Ammon's horn (tissue), 1 donor: Measurements from ENCODE around the gene LMX1A.

Experiments used
- DNase-seq: peaks from one replicate; pipeline ENCODE4 v3.0.0-alpha.2; 2016; ENCODE audit warnings: low spot score

LMX1A gene

DNA sequence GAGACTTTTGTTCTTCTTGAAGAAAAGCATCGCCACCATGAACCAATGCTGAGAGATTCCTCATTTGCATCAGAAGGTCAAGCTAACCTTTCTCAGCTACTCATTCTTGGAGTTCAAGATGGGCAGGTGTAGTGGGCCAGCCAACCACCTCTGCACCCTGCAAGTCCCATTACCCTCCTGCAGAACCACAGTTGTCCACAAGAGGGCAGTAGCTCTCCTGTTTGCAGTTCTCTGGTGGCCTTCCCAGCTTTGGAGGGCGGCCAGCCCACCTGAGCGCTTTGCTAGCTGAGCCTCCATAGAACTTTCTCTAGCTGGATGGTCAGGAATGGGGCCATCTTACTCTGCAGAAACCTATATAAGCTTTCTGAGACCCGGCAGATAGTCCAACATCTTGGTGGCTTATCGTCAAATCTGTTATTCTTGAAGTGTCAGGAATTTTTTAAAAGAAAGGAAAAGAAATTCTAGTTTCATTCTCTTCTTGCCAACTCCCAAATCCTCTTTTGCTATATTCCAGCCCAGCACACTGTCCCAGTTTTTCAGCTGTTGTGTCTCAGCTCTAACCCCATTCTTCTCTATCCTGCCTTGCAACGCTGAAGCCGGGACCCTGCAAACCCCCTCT lies 11.0 kb upstream of the LMX1A start:
- peak; percentile 81 for DNase-seq

DNA sequence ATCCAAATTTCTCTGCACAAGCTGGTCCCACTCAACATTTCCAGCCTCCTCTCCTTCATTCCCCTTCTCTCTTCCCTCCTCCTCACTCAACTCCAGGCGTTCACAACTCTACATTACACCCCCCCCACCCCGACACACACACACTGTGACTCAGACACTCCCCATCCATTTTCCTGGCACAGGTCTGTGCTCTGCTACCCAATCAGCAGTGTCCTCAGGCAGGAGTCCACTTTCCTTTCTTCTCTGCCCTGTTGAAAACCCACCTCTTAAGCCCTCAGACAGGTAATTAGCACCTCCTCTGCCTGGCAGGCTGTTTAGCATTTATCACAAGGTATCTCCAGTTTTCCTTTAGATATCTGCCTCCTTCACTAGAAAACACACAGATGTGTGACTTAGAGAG lies 8.8 kb upstream of the LMX1A start:
- DNase-seq, result no peak

DNA sequence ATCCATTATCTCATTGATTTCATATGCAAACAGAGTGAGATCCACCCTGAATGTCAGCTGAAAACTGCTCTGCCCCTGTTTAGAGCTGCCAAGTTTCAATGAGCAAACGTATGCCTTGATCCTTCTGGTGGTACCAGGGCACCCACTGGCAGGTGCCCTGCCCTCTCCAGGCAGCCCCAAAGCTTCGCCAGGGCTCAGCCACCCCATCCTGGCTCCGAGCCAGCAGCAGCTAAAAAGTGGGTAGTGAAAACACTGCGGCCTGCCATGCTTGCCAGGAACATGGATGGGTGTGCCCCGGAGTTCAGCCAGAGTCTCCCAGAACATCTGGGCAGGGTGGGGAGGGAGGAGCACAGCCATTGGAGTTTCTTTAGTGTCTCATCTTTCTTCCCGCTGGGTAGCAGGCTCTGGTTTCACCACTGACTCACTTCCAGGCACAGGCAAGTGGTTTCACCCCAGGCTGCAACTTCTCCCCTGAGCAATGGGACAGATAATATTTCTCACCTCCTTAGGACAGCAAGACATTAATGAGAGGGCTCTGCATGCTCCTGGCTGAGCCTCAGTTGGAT lies 8.1 kb upstream of the LMX1A start:
- DNase-seq, result no peak

GRCh38 chr1:165356876-165357275 lies 361 bp upstream of the LMX1A start:
- no peak for DNase-seq

- DNase-seq, result no peak
These were observed 1.2 kb downstream of the LMX1A start for GRCh38 chr1:165355139-165355976.

DNA sequence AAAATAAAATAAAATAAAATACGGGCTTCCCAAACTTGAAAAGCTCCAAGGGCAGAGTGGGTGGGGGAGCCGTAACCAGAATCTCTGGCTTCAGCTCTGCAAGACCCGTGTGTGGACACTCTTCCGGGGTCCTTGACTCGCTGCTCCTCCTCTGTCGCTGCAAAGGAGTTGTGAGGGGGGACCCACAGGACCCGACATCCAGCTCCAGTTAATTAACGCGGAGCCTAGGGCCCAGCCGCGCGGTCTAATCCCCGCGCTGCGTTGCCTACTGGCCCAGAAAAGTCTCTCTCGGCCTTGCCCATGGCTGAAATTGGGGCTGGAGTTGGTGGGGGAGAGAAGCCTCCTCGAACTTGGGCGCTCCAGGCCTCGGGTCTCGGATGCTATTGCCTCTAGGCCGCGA lies 1.8 kb downstream of the LMX1A start:
- no peak for DNase-seq

DNA sequence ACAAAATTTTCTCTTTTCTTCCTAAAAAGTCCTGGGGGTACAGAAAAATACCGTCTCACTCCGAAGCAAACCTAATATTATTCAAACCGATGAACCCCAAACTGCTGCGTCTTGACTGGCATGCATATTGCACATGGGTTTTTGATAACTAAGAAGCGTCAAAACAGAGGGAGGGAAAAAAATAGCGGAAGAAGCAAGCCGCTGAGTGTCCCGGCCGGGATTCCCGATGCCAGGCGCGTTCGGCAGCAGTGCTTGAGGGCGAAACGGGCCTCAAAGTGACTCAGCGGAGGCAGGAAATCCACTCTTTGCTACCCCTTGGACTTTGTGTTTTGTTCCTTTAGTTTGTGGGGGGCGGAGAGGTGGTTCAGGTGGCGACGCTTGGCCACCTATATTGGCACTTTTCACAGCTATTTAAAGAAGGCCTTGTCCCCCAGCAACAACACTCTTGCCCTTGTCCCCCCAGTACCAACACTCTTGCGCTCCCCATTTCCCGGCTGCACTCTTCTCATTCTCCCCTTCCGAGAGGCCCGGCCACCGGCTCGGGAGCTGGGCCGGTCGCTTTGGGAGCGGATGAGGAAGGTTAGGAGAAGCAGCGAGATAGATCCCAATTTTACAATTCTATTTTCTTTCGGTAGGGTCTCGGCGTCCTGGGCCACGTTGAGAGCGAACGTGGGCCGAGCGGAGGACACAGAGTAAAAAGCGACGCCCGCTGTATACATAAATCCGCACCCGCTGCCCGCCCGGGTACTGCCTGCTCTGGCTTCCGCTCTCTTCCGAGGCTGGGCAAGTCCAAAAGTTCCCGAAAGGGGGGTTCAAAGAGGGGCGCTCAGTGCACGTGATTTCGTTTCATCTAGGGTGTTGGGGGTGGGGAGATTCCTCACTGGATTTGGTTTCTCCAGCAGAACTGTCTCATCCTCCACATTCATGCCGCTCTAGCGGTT lies 2.5 kb downstream of the LMX1A start:
- DNase-seq, result no peak

DNA sequence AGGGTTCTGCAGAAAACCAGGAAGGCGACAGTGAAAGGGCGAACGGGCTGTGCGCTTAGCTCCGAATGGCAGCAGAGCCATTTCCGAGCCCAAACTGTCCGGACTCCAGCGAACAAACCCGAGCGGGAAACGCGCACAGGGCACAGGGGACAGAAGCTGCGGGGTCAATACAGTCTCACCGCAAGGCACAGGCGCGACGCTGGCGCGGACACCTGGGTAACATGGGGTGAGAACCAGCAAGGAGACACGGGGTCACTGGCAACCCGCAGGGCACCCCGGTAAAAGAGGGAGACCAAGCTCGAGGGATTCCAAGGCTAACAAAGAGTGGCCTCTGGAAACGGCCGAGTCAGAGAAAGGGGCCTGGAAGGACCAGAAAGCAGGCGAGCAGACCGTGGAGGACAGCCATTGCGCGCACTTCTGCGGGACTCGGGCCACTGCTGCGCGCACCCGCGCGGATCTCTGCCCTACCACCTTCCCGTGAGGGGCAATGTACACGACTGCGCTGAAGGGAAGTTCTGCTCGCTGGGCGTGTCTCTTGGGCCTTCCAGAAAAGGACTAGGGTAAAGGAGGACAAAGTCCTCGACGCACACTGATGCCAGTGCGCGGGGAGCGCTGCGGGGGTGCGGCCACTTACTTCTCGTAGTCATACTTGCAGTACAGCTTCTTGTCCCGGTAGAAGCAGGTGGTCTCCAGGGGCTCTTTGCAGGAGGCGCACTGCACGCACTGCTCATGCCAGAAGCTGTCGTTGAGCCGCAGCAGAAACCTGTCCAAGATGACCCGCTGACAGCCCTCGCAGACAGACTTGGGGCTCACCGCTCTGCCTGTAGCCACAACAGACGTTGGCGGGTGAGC lies 3.8 kb downstream of the LMX1A start:
- DNase-seq, result no peak

DNA sequence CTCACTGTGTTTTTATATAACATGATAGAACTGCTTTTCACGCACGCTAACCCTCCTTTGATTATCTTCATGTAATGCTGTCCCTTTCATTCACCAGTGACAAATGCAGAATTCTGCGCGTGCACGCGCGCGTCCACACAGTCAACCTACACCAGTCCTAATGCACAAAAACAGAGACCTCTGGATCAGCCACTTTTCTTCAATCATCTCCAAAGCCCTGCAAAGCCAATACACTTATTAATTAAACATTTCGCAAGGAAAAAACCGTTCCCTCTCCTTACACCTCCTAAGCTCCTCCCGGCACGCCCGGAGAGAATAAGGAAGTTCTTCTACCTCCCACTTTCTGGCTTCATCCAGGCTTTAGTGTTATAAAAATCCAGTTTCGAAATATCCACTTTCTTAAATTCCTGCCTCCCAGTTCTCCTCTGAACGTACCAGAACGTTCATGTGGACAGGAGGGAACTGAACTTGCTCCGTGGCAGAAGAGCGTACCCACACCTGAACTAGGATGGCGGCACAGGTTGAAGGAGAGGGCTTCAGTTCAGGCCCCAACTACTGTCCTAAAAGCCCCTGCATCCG lies 4.6 kb downstream of the LMX1A start:
- DNase-seq, result no peak

DNA sequence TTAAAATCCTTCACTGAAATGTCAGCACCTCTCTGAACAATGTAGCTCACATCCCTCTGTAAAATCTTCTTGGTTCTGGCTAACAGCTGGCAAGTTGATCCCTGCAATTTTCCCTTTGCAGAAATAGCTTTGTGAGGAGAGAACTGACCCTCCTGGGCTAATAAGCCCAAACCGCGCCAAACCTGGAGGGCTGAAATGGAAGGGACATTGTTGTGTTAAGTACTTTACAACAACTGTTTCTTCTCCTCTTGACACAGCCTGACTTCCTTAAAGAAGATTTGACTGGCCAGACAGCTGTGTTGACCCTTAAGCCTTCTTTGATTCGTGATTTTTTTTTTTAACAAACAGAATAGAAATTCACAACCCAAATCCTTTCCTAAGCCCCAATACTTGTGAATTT lies 5.7 kb downstream of the LMX1A start:
- no peak for DNase-seq

DNA sequence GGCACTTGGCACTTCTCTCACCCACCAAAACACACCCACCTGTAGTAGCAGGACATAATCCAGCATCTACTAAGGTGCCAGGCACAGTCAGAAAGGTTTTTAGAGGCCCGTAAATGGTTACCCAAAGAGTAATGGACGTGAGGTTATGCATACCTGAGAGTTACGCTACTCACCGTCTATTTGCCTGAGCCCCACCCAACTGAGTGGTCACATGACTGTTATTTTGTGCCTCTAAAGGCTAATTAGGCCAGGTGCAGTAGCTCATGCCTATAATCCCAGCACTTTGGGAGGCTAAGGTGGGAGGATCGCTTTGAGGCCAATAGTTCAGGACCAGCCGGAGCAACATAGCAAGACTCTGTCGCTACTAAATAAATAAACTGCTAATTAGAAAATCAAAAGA lies 11.0 kb downstream of the LMX1A start:
- no peak for DNase-seq

- no peak for DNase-seq
These were observed 11.8 kb downstream of the LMX1A start for GRCh38 chr1:165344736-165345135.

DNA sequence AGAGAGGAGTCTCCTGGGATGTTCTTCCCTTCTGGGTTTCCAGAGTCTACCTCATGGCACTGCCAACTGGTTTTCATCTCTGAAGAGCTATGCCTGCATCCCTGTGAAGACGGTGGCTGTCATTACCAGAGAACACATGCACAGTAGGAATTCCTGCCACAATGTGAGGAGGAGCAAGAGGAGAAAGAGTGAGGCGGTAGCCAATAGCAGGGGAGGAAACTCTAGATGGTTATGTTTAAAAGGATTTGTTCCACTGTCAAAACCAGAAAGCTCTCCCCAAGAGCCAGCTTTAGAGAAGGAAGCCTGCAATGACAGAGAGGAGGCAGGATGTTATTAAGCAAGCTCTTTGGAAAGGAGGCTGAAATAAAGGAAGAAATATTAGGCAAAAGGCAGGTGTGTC lies 12.3 kb downstream of the LMX1A start:
- DNase-seq, result no peak

DNA sequence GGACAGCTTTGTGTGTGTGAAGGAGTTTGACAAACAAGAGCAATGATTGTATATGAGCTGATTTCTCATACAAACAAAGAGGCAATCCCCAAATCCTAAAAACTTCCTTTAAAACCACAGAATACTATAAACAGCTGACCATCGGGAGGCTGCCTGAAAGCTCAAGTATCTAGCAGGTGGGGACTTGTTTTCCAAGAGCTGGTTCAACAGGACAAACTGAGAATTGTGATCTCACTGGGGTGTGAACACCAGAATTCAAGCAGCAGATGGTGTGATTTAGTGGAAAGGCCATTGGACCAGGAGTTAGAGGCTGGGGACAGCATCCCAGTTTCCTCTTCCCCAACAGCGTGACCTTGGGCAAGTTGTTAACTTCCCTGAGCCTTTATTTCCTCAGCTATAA lies 13.9 kb downstream of the LMX1A start:
- DNase-seq, result no peak

DNA sequence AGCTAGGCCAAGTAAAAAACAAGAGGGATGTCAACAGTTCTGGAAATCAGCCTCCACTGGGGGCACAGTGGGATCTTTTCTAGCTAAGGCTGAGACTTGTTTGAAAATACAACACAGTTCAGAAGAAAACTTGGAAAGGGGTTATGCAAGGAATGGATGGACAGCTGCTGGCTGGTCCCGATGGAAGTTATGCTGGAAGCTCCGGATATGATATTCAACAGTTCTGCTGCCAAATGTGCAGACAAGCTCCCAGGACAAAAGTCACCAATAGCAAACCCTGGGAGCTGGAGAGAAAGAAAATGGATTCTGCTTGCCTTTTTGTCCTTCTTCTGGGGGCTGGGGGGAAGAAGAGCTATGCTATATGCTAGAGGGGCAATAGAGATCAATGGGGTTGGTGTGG lies 14.3 kb downstream of the LMX1A start:
- DNase-seq, result no peak

DNA sequence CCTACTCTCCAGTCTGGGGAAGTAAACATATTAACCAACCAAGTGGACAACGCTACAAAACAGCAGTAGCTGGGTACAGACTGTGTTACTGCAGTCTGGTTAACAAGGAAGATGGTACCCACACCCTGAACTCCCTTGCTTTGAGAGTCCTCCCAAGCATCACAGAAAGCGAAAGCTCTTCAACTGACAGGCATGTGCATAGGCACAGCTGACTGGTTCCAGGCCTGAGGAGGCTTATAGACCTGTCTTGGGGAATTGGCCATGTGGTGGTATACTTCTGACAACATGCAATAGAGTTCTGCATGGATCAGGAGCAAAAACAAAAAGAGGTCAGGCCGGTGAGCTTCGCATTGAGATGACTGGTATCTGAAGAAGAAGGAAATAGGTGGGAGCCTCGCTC lies 17.4 kb downstream of the LMX1A start:
- no peak for DNase-seq

- no peak for DNase-seq
These were observed 26.0 kb downstream of the LMX1A start for GRCh38 chr1:165330483-165330882.

DNA sequence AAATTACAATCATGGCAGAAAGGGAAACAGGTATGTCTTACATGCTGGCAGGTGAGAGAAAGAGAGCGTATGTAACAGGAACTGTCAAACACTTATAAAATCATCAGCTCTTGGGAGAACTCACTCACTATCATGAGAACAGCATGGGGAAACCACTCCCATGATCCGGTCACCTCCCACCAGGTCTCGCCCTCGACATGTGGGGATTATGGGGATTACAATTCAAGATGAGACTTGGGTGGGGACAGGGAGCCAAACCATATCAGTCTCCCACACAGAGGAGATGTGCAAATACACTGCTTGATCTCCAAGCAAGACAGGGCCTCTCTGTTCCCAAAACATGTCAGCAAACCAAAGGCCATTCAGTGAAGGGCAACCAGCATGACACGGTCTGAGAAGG lies 27.4 kb downstream of the LMX1A start:
- DNase-seq, result no peak

- no peak for DNase-seq
These were observed 28.4 kb downstream of the LMX1A start for GRCh38 chr1:165328136-165328535.

DNA sequence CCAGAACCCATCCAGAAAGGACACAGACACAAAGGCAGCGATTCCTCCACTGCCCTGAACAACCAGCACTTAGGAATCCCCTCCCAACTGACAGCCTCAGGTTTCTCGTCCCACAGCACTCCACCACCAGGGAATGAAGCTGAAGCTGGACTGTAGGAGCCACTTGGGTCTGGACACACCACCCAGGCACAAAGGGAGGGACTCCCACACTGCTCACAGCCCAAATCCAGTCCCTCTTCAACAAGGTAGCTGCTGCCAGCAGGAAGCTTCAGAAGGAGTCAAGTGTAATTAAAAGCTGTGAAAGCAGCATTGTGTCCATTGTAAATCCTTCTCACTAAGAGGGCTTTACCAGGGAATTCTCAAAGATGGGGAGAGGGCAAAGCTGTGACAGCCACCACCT lies 29.0 kb downstream of the LMX1A start:
- DNase-seq, result no peak
